LNCAP (cell line): ENCODE measurements around the gene RBM17.

Experiments
- TF ChIP-seq, protein P1 (sequence below): fragments of 450-650 bp; IDR thresholded peaks from 2 replicates; pipeline ENCODE4 v1.5.1; 2017; ENCODE audit warnings: mild to moderate bottlenecking

Gene RBM17

DNA sequence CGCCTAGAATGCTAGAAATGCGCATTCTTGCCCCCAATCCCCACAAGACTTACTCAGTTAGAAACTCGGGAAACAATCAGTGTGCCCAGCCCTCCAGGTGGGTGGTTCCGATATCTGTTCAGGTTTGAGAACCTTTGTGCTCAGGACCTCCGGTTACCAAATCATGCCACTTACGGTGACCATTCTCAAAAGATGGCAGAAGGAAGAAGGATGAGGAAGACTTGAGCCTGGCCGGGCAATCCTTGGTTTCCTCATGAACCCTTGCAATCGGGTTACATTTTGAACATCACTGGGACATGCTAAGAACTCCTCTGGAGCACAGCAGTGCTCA, 52.1 kb downstream of the RBM17 start:
- TF ChIP-seq, protein P1, sequence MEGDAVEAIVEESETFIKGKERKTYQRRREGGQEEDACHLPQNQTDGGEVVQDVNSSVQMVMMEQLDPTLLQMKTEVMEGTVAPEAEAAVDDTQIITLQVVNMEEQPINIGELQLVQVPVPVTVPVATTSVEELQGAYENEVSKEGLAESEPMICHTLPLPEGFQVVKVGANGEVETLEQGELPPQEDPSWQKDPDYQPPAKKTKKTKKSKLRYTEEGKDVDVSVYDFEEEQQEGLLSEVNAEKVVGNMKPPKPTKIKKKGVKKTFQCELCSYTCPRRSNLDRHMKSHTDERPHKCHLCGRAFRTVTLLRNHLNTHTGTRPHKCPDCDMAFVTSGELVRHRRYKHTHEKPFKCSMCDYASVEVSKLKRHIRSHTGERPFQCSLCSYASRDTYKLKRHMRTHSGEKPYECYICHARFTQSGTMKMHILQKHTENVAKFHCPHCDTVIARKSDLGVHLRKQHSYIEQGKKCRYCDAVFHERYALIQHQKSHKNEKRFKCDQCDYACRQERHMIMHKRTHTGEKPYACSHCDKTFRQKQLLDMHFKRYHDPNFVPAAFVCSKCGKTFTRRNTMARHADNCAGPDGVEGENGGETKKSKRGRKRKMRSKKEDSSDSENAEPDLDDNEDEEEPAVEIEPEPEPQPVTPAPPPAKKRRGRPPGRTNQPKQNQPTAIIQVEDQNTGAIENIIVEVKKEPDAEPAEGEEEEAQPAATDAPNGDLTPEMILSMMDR = no peak

DNA sequence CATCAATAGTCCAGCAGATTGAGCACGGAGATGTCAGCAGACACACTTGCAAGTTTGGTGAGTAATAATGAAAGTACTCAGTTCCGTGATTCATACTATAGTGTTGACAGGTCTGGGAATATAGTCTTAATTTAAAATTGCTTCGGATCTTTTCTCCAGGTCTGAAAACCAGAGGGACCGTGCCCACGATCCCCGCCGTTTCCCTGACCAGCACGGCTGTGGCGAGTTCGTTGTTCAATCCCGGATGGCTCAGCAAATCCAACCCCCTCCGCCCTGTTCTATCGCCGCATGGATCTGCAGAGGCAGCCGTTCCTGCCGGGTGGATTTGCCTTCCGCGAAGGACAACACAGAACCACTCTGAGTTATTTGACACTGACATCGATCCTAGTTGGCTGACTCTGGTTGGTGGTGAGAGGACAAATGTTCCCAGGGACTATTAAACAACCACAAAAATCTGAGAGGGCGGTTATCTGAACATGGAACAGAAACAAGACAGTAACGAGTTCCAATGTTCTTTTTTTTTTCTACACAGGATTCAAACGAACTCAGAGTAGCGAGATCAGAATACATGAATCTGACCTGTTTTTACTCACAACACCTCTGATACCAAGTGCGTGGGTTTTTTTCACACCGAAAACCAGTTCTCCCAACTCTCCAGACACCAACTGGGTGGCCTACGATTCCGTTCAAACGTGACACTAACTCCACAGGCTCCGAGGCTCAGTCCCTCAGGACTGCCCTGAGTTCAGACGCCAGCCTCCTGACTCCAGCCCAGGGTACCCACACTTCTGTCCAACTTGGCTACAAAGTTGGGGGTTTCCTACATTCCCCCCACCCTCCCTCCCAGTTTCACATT, 52.7 kb downstream of the RBM17 start:
- TF ChIP-seq, protein P1 = no peak

DNA sequence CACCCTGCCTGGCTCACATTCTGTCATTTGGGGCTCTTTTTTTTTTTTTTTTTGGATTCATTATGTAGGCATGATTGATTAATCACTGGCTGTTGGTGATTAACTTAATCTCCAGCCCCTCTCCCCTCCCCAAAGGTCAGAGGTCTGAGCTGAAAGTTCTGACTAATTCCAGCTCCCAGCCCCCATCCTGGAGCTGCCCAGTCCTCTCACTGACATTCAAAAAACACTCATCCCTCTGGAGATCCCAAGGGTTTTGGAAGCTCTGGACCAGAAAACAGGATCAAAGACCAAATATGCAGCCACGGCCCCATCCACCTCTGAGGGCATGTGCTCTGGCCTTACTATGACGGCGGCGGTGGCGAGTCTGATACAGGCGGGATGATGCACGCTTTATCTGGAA, 53.8 kb downstream of the RBM17 start:
- TF ChIP-seq, protein P1 = no peak

DNA sequence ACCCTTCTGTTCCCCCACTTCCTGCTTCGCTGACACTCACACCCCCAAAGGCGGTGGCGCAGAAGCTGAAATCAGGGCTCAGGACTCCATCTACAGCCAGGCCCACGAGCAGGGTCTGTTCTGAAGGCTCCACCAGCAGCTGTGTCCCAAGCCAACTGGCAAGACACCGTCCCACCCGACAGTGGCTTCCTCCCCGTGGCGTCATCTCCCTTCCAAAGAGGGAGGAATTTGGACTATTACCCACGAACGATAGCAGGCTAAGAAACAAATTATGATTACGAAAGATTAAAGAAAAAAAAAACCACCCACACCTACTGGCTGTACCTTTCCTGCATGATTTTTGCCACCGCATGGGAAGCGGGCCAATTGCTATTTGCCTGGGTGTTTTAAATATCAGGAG, 54.3 kb downstream of the RBM17 start:
- TF ChIP-seq, protein P1 = no peak

DNA sequence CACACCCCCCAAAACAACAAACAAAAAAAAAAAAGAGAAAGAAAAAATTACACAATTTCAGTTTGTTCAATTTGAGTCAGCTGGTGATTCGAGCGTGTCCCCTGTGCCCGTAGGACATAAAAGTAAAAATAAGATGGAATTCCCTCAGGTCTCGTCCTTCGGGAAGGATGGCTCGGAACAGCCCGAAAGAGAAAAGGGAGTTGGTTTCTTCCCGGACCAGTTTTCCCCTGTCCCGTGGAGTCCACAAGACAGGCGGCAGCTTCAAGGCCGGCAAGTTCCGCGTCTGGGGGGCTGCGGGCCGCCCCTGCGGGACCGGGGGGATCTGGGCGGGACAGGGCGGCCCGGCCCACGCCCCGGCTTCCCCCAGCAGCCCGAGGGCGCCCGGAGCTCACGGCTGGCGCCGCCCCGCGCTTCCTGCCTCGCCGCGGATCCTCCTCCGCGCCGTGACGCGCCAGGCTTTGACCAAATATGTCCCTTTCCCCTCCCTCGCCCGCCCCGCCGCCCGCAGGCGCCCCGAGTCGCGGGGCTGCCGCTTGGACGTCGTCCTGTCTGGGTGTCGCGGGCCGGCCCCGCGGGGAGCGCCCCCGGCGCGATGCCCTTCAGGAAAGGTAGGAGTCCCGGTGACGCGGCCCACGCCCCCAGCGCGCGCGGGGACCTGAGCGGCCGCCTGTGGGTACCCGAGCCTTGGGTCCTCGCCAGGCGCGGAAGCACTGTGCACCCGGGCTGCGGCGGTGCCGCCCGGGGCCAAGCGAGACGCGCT, 55.8 kb downstream of the RBM17 start:
- TF ChIP-seq, protein P1 = no peak

DNA sequence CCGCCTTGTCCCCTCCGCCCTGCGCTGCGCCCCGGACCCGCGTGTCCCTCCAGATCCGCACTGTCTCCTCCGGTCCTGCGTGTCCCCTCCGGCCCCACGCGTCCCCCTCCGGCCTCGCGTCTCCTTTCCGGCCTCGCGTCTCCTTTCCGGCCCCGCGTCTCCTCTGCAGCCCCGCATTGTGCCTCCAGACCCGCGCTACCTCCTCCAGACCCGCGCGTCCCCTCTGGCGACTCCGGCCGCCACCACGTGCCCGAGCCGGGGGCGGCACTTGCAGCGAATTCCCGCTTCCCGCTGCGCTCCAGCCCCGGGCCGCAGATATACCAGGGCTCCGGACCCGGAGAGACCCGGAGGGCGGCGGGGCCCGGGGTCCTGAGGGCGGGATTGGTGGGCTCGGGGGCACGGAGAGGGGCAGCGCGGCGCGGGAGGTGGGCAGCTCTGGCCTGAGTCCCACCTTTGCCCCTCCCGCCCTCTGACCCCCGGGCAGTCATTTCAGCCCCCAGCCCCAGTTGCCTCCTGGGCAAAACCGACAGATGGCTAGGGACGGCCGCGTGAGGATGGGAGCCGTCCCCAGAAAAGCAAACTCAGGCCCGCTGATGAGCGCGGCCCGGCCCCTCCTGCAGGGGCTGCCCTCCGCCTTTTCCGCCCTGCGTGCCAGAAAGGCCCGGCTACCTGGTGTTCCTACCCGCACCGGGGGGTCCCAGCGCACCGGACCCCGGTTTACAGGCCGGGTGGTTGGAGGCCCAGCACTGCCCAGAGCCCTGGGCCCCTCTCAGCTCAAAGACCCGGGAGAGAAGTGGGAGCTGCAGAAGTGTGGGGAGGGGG, 56.5 kb downstream of the RBM17 start:
- TF ChIP-seq, protein P1 = no peak

DNA sequence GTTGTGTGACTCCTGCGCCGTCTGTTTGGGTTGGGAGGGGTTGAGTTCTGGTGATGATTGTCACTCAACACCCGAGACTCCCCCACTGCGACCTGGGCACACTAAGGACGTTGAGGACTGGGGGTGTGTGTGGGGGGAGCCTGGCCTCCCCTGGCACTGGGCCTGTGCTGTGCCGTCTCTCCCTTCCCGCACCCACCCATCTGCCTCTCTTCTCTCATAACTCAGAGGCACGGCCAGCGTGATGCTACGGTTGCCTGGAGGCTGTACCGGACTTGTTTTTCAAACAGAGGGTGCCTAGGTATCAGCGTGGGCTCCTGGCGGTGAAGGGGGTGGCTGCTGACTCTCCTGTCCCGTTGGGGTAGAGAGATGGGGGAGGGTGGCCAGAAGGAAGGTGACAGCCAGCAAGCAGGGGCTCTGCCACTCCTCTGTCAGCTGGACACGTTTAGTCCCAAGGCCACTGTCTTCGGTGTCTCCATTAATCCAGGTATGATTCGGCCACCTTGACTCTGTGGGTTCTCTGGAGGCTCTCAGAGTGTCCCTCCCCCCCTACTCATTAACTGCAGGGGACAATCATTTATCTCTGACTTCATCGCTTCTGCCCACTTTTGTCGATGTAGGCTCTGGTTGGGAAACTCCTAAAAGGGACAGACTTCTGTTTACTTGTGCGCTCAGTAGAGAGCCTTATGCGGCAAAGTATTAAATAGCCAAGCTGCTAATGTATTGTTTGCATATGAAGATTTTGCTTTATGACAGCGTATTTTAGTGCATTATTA, 57.4 kb downstream of the RBM17 start:
- TF ChIP-seq, protein P1 = no peak
